Testis (tissue), 3 donors: ENCODE results near the gene OGFOD3. TPM values are rescaled to one million over a fixed set of nuclear protein-coding genes. Genes with fewer than 3 reads are reported as not detected.

Source experiments
- DNase-seq: peaks from one replicate; pipeline ENCODE4 v3.0.0-alpha.2; 2019
- H3K27ac ChIP-seq, 2 donors: fragments of 200-600 bp; sonication (generic); one replicate each; pipeline ENCODE4 v1.5.1; 2019
- H3K27me3 ChIP-seq: fragments of 200-600 bp; sonication (generic); one replicate; pipeline ENCODE4 v1.5.1; 2019
- H3K36me3 ChIP-seq: fragments of 200-600 bp; sonication (generic); one replicate; pipeline ENCODE4 v1.5.1; 2017; ENCODE audit warnings: low read depth; ENCODE audit errors: missing control alignments
- H3K4me1 ChIP-seq: fragments of 200-600 bp; sonication (generic); one replicate; pipeline ENCODE4 v1.5.1; 2019
- H3K4me3 ChIP-seq, 2 donors: fragments of 200-600 bp; sonication (generic); one replicate each; pipeline ENCODE4 v1.5.1; 2017 to 2019
- H3K9me3 ChIP-seq: fragments of 200-600 bp; sonication (generic); one replicate; pipeline ENCODE4 v1.5.1; 2017
- POLR2A ChIP-seq: fragments of 450-650 bp; IDR thresholded peaks from one replicate; pipeline ENCODE4 v1.6.1; 2017; ENCODE audit warnings: antibody characterized with exemption, mild to moderate bottlenecking, moderate library complexity
- WGBS, 2 donors: methylation state at CpG; one replicate each; pipeline ENCODE4 v1.1.5; 2018; 5-methylcytosine and 5-hydroxymethylcytosine counted together
- intact Hi-C: fragments of 100-400 bp; cut with DNase I; formaldehyde crosslinking; loops from one replicate; pipeline ENCODE4 v1.15.1; 2023; ENCODE audit warnings: low total_unique reads
- polyA plus RNA-seq: library from polyadenylated mRNA; stranded (reverse); fragments of 350-450 nt; fragmentation: Illumina TruSeq; extraction: RNeasy Lipid Tissue Mini Kit (QIAGEN cat#74804); gene quantifications from one replicate; pipeline ENCODE4 v1.2.3, GENCODE V29; 2014; ENCODE audit warnings: low read depth, low replicate concordance; ENCODE audit not compliant: insufficient read depth
- total RNA-seq, 2 donors: library from RNA; depleted of rRNA; stranded (reverse); fragments of >200 nt; gene quantifications; one replicate each; pipeline ENCODE4 v1.2.3, GENCODE V29; 2016
- TF ChIP-seq, protein P1 (sequence below), 3 experiments: fragments of 450-650 bp in 2 of 3; fragments of 200-600 bp in 1 of 3; sonication (generic) in 1 of 3; IDR thresholded peaks; one replicate each; pipeline ENCODE4 v1.5.1; 2016 to 2019; ENCODE audit warnings: antibody characterized with exemption in 3 of 3, mild to moderate bottlenecking in 2 of 3, moderate library complexity in 1 of 3

OGFOD3 gene
- total and polyA plus RNA-seq, 3 donors from 2014 or later: 19.6 to 37.4 (median 28.9) TPM

DNA sequence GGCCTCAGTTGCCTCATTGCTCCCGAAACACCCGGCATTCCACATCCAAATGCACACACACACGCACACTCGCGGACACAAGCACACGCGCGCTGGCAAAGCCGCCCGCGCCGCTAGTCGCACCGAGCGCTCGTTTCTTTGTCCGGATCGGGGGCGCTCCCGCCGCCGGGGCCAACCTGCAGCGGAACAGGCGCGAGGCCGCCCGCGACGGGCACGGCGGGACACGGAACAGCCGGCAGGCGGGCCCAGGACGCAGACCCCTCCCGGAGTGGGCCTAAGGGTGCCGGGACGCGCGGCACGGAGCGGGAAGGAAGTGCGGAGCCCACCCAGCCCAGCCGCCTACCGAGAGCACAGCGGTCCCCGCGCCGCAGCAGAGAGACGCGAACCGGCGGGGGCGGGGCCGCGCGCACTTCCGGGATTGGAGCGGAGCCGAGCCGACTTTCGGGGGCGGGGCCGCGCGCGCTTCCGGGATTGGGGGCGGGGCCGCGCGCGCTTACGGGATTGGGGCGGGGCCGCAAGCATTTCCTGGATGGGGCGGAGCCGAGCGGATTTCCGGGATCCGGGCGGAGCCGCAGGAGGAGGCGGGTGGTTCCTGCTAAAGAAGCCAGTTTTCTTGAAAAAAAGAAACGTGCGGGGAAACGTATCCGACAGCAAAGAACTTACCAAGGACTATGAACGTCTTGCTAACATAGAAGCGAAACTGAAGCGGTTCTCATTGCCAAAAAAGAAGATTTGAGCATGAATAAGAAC lies 32.1 kb upstream of the OGFOD3 start, which contains the start of gene CYBC1:
TSS of gene CYBC1 (minus strand) at position 396 of the 750 bp plus-strand sequence. CDS start 1,498 bp downstream, outside the sequence.
- H3K27ac ChIP-seq: peak within 1 kb of the TSS; percentile 76 to 89
- peaks cover 32% of the 10 kb centered on the region for H3K4me1 ChIP-seq
- peak; percentile 94 for DNase-seq
- H3K4me3 ChIP-seq: peak within 1 kb of the TSS; percentile 60 to 74
- no peaks in the 10 kb centered on the region for H3K27me3 ChIP-seq
- TF ChIP-seq, protein P1, sequence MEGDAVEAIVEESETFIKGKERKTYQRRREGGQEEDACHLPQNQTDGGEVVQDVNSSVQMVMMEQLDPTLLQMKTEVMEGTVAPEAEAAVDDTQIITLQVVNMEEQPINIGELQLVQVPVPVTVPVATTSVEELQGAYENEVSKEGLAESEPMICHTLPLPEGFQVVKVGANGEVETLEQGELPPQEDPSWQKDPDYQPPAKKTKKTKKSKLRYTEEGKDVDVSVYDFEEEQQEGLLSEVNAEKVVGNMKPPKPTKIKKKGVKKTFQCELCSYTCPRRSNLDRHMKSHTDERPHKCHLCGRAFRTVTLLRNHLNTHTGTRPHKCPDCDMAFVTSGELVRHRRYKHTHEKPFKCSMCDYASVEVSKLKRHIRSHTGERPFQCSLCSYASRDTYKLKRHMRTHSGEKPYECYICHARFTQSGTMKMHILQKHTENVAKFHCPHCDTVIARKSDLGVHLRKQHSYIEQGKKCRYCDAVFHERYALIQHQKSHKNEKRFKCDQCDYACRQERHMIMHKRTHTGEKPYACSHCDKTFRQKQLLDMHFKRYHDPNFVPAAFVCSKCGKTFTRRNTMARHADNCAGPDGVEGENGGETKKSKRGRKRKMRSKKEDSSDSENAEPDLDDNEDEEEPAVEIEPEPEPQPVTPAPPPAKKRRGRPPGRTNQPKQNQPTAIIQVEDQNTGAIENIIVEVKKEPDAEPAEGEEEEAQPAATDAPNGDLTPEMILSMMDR (IDR thresholded peaks at IDR 0.05): no peak
- peak; percentile 49 for TF ChIP-seq POLR2A
- intact Hi-C loops: no loop called here
- WGBS, 2 donors: 0 to 1% methylated on average over 25 to 91 of the region's 91 CpGs
- H3K36me3 ChIP-seq: no peaks in the 10 kb centered on the region
- H3K9me3 ChIP-seq: no peaks in the 10 kb centered on the region

DNA sequence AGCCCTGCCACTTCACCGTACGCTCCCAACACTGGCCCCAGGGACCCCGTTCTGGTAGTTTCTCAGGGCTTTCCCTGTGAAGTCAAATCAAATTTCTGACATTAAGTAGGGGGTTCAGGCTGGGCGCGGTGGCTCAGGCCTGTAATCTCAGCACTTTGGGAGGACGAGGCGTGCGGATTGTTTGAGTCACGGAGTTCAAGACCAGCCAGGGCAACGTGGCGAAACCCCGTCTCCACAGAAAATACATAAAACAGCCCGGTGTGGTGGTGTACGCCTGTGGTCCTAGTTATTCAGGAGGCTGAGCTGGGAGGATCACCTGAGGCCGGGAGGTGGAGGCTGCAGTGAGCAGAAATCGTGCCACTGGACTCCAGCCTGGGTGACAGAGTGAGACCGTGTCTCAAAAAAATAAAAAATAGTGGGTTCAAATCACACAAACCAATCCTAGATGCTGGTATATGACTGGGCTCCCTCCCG lies 31.5 kb upstream of the OGFOD3 start:
- peak overlapping the region; percentile 76 to 89 for H3K27ac ChIP-seq
- H3K4me1 ChIP-seq: peaks cover 38% of the 10 kb centered on the region
- WGBS, 2 donors: 25 to 43% methylated on average over 15 to 18 of the region's 18 CpGs
- H3K9me3 ChIP-seq: no peaks in the 10 kb centered on the region
- no peak for DNase-seq
- intact Hi-C loops: no loop called here
- TF ChIP-seq, protein P1 (IDR thresholded peaks at IDR 0.05): no peak
- no peak for TF ChIP-seq POLR2A
- no peaks in the 10 kb centered on the region for H3K27me3 ChIP-seq
- no peaks in the 10 kb centered on the region for H3K36me3 ChIP-seq
- peak overlapping the region; percentile 60 to 74 for H3K4me3 ChIP-seq

DNA sequence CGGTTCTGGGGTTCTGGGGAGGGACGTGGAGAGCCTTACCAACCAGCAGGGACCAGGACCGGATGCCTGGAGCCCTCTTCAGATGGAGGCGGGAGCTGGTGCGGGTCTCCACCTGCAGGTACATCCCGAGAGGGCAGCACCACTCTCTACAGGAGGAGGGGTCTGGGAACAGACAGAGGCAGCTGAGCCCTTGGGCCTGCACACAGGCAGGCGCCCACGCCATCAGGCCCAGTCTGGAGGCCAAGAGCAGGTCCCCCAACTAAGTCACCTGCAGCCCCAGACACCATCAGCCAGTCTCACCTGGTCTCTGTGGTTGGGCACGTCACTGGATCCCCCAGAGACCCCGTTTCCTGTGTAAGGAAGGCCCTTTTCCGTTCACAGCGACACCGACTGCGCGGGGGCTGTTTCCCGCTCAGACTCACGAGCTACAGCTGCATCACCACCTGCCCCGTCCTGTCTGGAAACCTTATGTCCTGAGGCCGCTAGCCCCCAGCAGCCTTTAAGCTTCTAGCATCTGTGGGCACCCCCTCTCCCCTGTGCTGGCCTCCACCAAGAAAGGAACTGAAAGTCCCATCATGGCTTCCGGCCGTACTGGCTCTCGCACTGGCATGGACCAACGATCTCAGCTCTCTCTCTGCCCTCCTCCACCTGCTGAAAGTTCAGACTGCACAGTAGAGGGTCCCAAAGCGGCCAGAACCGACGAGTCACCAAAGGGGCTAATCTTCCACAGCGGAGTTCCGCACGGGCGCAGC lies 30.9 kb upstream of the OGFOD3 start:
- 46 to 55% methylated on average over 20 to 30 of the region's 30 CpGs for WGBS, 2 donors
- Histone ChIP-seq H3K9me3 (no peaks in the 10 kb centered on the region), H3K4me1 (peaks cover 41% of the 10 kb centered on the region), H3K27ac (peak overlapping the region; percentile 76 to 89), H3K27me3 (no peaks in the 10 kb centered on the region), H3K4me3 (peak overlapping the region; percentile 60 to 74), H3K36me3 (no peaks in the 10 kb centered on the region)
- intact Hi-C loops: no loop called here
- DNase-seq: peak; percentile 54
- TF ChIP-seq POLR2A: no peak
- TF ChIP-seq, protein P1 (IDR thresholded peaks at IDR 0.05): no peak

DNA sequence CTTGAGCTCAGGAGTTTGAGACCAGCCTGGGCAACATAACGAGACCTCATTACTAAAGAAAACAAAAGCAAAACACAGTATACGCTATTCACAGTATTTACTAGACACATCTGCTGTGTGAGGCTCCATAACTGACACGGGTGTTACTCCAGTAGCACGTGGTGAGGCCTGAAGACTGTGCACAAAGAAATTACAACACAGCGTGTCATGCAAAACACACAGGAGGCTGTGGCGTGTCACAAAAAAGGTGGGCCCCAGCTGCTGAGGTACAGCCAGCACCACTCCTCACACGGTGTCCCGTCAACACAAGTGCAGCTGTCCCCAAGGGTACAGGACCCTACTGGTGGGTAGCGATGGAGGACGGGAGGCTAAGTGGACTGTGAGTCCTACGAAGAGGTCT lies 29.5 kb upstream of the OGFOD3 start:
- Histone ChIP-seq H3K4me3 (no peak overlapping the region), H3K27me3 (no peaks in the 10 kb centered on the region), H3K27ac (no peak overlapping the region), H3K4me1 (peaks cover 54% of the 10 kb centered on the region), H3K9me3 (no peaks in the 10 kb centered on the region), H3K36me3 (no peaks in the 10 kb centered on the region)
- 91 to 95% methylated on average over 11 of the region's 11 CpGs for WGBS, 2 donors
- TF ChIP-seq, protein P1 (IDR thresholded peaks at IDR 0.05): no peak
- no peak for TF ChIP-seq POLR2A
- DNase-seq: no peak
- intact Hi-C loops: no loop called here
